HG03354 (cell line): ENCODE measurements around the gene BTBD2.

Experiments used
- ATAC-seq: cut with Tn5 transposase; IDR thresholded peaks from one replicate; pipeline ENCODE4 v1.9.1; 2021; ENCODE audit warnings: mild to moderate bottlenecking; ENCODE audit not compliant: unreplicated experiment, poor library complexity, severe bottlenecking

BTBD2 gene

GRCh38 chr19:2021453-2022140 lies 6.1 kb upstream of the BTBD2 start:
- no peak for ATAC-seq

GRCh38 chr19:2018752-2019151 lies 3.2 kb upstream of the BTBD2 start:
- ATAC-seq, result no peak

- no peak for ATAC-seq
These were observed 710 bp upstream of the BTBD2 start for GRCh38 chr19:2016041-2016807.

- ATAC-seq, result no peak
These were observed 545 bp downstream of the BTBD2 start for GRCh38 chr19:2014731-2015607.

GRCh38 chr19:2014131-2014571 lies 1.4 kb downstream of the BTBD2 start:
- ATAC-seq, result no peak

GRCh38 chr19:2013683-2013961 lies 1.9 kb downstream of the BTBD2 start:
- ATAC-seq, result no peak

GRCh38 chr19:2012941-2013682 lies 2.4 kb downstream of the BTBD2 start:
- no peak for ATAC-seq

GRCh38 chr19:2011169-2011568 lies 4.3 kb downstream of the BTBD2 start:
- no peak for ATAC-seq

GRCh38 chr19:2010135-2010668 lies 5.3 kb downstream of the BTBD2 start:
- ATAC-seq, result no peak

- no peak for ATAC-seq
These were observed 11.6 kb downstream of the BTBD2 start for GRCh38 chr19:2003874-2004273.

GRCh38 chr19:1999856-2000515 lies 15.5 kb downstream of the BTBD2 start:
- no peak for ATAC-seq

GRCh38 chr19:1998712-1999708 lies 16.5 kb downstream of the BTBD2 start:
- ATAC-seq, result no peak

GRCh38 chr19:1997353-1998233 lies 17.9 kb downstream of the BTBD2 start:
- no peak for ATAC-seq

GRCh38 chr19:1992759-1993260 lies 22.7 kb downstream of the BTBD2 start:
- no peak for ATAC-seq

GRCh38 chr19:1991018-1991913 lies 24.2 kb downstream of the BTBD2 start:
- no peak for ATAC-seq
